ENCODE measurements around the gene TMIGD1.

TMIGD1 gene

GRCh38 chr17:30361766-30362279, 28.0 kb upstream of the TMIGD1 start:
- H3K79me1 ChIP-seq (ENCODE audit: low read length): no peaks in the 10 kb centered on the region
- H3K4me3 ChIP-seq (ENCODE audit: low read length): no peak overlapping the region
- WGBS (ENCODE audit: extremely low coverage, insufficient coverage, low lambda C conversion rate): no CpG with 5 or more reads among the region's 4 CpGs

DNA sequence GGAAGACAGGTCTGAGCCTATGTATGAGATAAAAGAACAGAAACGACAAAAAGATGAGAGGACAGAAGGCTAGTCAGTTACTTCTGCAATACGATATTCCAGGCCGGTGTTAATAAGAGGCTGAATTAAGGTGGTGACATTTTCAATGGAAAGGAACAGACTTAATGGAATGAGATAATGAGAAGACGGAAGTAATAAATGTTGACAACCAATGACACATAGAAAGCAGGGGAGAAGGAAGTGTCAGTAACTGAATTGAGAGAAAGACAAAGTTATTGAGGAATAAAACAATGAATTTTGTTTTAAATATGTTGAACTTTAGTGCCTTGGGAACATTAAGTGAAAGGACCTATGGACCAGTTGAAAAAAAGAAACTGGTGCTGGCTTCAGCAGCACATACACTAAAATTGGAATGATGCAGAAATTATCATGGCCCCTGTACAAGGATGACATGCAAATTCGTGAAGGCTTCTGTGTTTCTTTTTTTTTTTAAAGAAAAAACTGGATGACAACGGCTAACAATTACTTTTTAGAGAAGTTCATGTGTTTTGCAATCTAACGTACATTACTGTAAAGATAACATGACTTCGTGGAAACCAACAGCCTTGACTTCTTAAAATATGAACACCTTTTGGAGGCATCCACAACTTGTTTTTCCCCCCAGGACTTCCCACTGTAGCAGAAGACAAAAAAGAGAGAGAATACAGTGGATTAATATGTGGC, 26.4 kb upstream of the TMIGD1 start:
- H3K27ac ChIP-seq (ENCODE audit: low read depth, low read length): no peak overlapping the region
- H3K4me3 ChIP-seq (ENCODE audit: low read length): no peak overlapping the region
- H2AK5ac ChIP-seq (ENCODE audit: low read length): no peak overlapping the region
- no peaks in the 10 kb centered on the region for H3K36me3 ChIP-seq (ENCODE audit: control insufficient read depth, insufficient read depth, low read length)
- H4K5ac ChIP-seq (ENCODE audit: low read length): no peak overlapping the region
- no peaks in the 10 kb centered on the region for H3K27me3 ChIP-seq (ENCODE audit: insufficient read depth, low read length, poor library complexity)
- H3K4ac ChIP-seq (ENCODE audit: low read depth, low read length): no peak overlapping the region
- H4K8ac ChIP-seq (ENCODE audit: low read depth, low read length): no peak overlapping the region
- no peak overlapping the region for H2BK15ac ChIP-seq (replicated peaks; ENCODE audit: low read depth)
- no peak overlapping the region for H3K56ac ChIP-seq (ENCODE audit: low read length)
- no peaks in the 10 kb centered on the region for H3K79me1 ChIP-seq (ENCODE audit: low read length)
- H2BK120ac ChIP-seq (ENCODE audit: low read depth, low read length): no peak overlapping the region
- H3K4me1 ChIP-seq (ENCODE audit: control insufficient read depth, low read depth, low read length): peaks cover 1% of the 10 kb centered on the region
- WGBS (ENCODE audit: extremely low coverage, insufficient coverage, low lambda C conversion rate): no CpG with 5 or more reads among the region's 8 CpGs
- H3K23ac ChIP-seq (ENCODE audit: low read length): no peak overlapping the region
- no peaks in the 10 kb centered on the region for H3K79me2 ChIP-seq (ENCODE audit: control insufficient read depth, insufficient read depth, low read length)
- H2BK5ac ChIP-seq (ENCODE audit: low read length): no peak overlapping the region
- H3K4me2 ChIP-seq (ENCODE audit: low read length): no peak overlapping the region
- DNase-seq: no peak
- H3K18ac ChIP-seq (ENCODE audit: low read length): no peak overlapping the region
- H3K9ac ChIP-seq (ENCODE audit: low read length): no peak overlapping the region

More at GRCh38 chr17:30361766-30362279, 28.0 kb upstream of the TMIGD1 start:
- Histone ChIP-seq H3K27me3 (ENCODE audit: insufficient read depth, low read length, poor library complexity) (no peaks in the 10 kb centered on the region), H3K18ac (ENCODE audit: low read length) (no peak overlapping the region), H3K56ac (ENCODE audit: low read length) (no peak overlapping the region), H2BK5ac (ENCODE audit: low read length) (no peak overlapping the region), H2BK120ac (ENCODE audit: low read depth, low read length) (no peak overlapping the region), H3K4me1 (ENCODE audit: control insufficient read depth, low read depth, low read length) (peaks cover 1% of the 10 kb centered on the region), H3K4me2 (ENCODE audit: low read length) (no peak overlapping the region), H3K23ac (ENCODE audit: low read length) (no peak overlapping the region), H3K79me2 (ENCODE audit: control insufficient read depth, insufficient read depth, low read length) (no peaks in the 10 kb centered on the region), H4K5ac (ENCODE audit: low read length) (no peak overlapping the region), H3K36me3 (ENCODE audit: control insufficient read depth, insufficient read depth, low read length) (no peaks in the 10 kb centered on the region), H3K9ac (ENCODE audit: low read length) (no peak overlapping the region), H2AK5ac (ENCODE audit: low read length) (no peak overlapping the region), H4K8ac (ENCODE audit: low read depth, low read length) (no peak overlapping the region), H3K27ac (ENCODE audit: low read depth, low read length) (no peak overlapping the region), H2BK15ac (replicated peaks; ENCODE audit: low read depth) (no peak overlapping the region), H3K4ac (ENCODE audit: low read depth, low read length) (no peak overlapping the region)
- DNase-seq: no peak

DNA sequence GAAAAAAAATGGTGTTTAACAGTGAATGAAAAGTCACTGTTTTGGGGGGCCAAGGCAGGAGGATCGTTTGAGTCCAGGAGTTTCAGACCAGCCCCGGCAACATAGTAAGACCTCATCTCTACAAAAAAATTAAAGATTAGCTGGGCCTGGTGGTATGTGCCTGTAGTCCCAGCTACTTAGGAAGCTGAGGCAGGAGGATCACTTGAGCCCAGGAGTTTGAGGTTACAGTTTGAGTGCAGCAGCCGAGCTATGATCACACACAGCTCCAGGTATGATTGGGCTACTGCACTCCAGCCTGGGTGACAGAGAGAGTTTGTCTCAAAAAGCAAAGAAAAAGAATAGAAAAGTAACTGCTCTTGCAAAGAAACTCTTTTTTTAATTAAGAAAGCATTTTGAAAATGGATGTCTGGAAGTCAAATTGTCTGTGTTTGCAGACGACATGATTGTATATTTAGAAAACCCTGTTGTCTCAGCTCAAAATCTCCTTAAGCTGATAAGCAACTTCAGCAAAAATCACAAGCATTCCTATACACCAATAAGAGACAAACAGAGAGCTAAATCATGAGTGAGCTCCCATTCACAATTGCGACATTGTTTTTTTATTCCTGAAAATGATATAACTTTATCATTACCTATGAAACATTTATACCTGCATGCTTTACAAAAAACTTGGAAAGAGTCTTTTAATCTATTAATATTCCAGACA, 24.4 kb upstream of the TMIGD1 start:
- H3K56ac ChIP-seq (ENCODE audit: low read length): no peak overlapping the region
- no peak overlapping the region for H4K8ac ChIP-seq (ENCODE audit: low read depth, low read length)
- no peak overlapping the region for H3K18ac ChIP-seq (ENCODE audit: low read length)
- no peak overlapping the region for H3K9ac ChIP-seq (ENCODE audit: low read length)
- H2BK120ac ChIP-seq (ENCODE audit: low read depth, low read length): no peak overlapping the region
- no CpG with 5 or more reads among the region's 5 CpGs for WGBS (ENCODE audit: extremely low coverage, insufficient coverage, low lambda C conversion rate)
- no peak overlapping the region for H3K4me3 ChIP-seq (ENCODE audit: low read length)
- H3K23ac ChIP-seq (ENCODE audit: low read length): no peak overlapping the region
- H3K36me3 ChIP-seq (ENCODE audit: control insufficient read depth, insufficient read depth, low read length): no peaks in the 10 kb centered on the region
- H3K4me2 ChIP-seq (ENCODE audit: low read length): no peak overlapping the region
- H3K27me3 ChIP-seq (ENCODE audit: insufficient read depth, low read length, poor library complexity): no peaks in the 10 kb centered on the region
- no peak for DNase-seq
- H2BK15ac ChIP-seq (replicated peaks; ENCODE audit: low read depth): no peak overlapping the region
- no peak overlapping the region for H3K4ac ChIP-seq (ENCODE audit: low read depth, low read length)
- no peak overlapping the region for H2BK5ac ChIP-seq (ENCODE audit: low read length)
- H2AK5ac ChIP-seq (ENCODE audit: low read length): no peak overlapping the region
- H3K4me1 ChIP-seq (ENCODE audit: control insufficient read depth, low read depth, low read length): no peaks in the 10 kb centered on the region
- no peak overlapping the region for H3K27ac ChIP-seq (ENCODE audit: low read depth, low read length)
- H3K79me2 ChIP-seq (ENCODE audit: control insufficient read depth, insufficient read depth, low read length): no peaks in the 10 kb centered on the region
- H3K79me1 ChIP-seq (ENCODE audit: low read length): no peaks in the 10 kb centered on the region
- H4K5ac ChIP-seq (ENCODE audit: low read length): no peak overlapping the region

GRCh38 chr17:30357476-30357875, 23.6 kb upstream of the TMIGD1 start:
- DNase-seq: no peak
- Histone ChIP-seq H4K5ac (ENCODE audit: low read length) (no peak overlapping the region), H3K27ac (ENCODE audit: low read depth, low read length) (no peak overlapping the region), H3K4ac (ENCODE audit: low read depth, low read length) (no peak overlapping the region), H2AK5ac (ENCODE audit: low read length) (no peak overlapping the region), H2BK120ac (ENCODE audit: low read depth, low read length) (no peak overlapping the region), H2BK15ac (replicated peaks; ENCODE audit: low read depth) (no peak overlapping the region), H3K36me3 (ENCODE audit: control insufficient read depth, insufficient read depth, low read length) (no peaks in the 10 kb centered on the region), H3K4me3 (ENCODE audit: low read length) (no peak overlapping the region), H2BK5ac (ENCODE audit: low read length) (no peak overlapping the region), H3K79me1 (ENCODE audit: low read length) (no peaks in the 10 kb centered on the region), H4K8ac (ENCODE audit: low read depth, low read length) (no peak overlapping the region), H3K4me2 (ENCODE audit: low read length) (no peak overlapping the region), H3K4me1 (ENCODE audit: control insufficient read depth, low read depth, low read length) (no peaks in the 10 kb centered on the region), H3K9ac (ENCODE audit: low read length) (no peak overlapping the region), H3K79me2 (ENCODE audit: control insufficient read depth, insufficient read depth, low read length) (no peaks in the 10 kb centered on the region), H3K23ac (ENCODE audit: low read length) (no peak overlapping the region), H3K56ac (ENCODE audit: low read length) (no peak overlapping the region), H3K27me3 (ENCODE audit: insufficient read depth, low read length, poor library complexity) (no peaks in the 10 kb centered on the region), H3K18ac (ENCODE audit: low read length) (no peak overlapping the region)

GRCh38 chr17:30354701-30355100, 20.8 kb upstream of the TMIGD1 start:
- DNase-seq: no peak
- Histone ChIP-seq H3K4ac (ENCODE audit: low read depth, low read length) (no peak overlapping the region), H3K9ac (ENCODE audit: low read length) (no peak overlapping the region), H3K4me2 (ENCODE audit: low read length) (no peak overlapping the region), H3K27me3 (ENCODE audit: insufficient read depth, low read length, poor library complexity) (no peaks in the 10 kb centered on the region), H3K36me3 (ENCODE audit: control insufficient read depth, insufficient read depth, low read length) (no peaks in the 10 kb centered on the region), H4K8ac (ENCODE audit: low read depth, low read length) (no peak overlapping the region), H2BK15ac (replicated peaks; ENCODE audit: low read depth) (no peak overlapping the region), H2BK5ac (ENCODE audit: low read length) (no peak overlapping the region), H3K4me3 (ENCODE audit: low read length) (no peak overlapping the region), H3K4me1 (ENCODE audit: control insufficient read depth, low read depth, low read length) (no peaks in the 10 kb centered on the region), H2BK120ac (ENCODE audit: low read depth, low read length) (no peak overlapping the region), H3K79me2 (ENCODE audit: control insufficient read depth, insufficient read depth, low read length) (no peaks in the 10 kb centered on the region), H4K5ac (ENCODE audit: low read length) (no peak overlapping the region), H3K56ac (ENCODE audit: low read length) (no peak overlapping the region), H3K79me1 (ENCODE audit: low read length) (no peaks in the 10 kb centered on the region), H2AK5ac (ENCODE audit: low read length) (no peak overlapping the region), H3K18ac (ENCODE audit: low read length) (no peak overlapping the region), H3K27ac (ENCODE audit: low read depth, low read length) (no peak overlapping the region), H3K23ac (ENCODE audit: low read length) (no peak overlapping the region)
